Stimulated activated CD8-positive, alpha-beta memory T cell treated with anti-CD3 and anti-CD28 coated beads, Interleukin-2, amount 100 ng/mL, for 1 hour (primary cell): ENCODE measurements around the gene C5AR2.
"Not testable (repeated sequence)": the region's sequence is repeated elsewhere in the genome, so short reads cannot be mapped to it uniquely, and the experiment has no call there.

ENCODE experiments used
- DNase-seq, 2 donors: peaks; one replicate each; pipeline ENCODE4 v3.0.0-alpha.2; 2020; ENCODE audit warnings: low read depth in 2 of 2

The C5AR2 gene

GRCh38 chr19:47331931-47332547, at the start of gene C5AR2:
Gene C5AR2, plus strand, starts transcription at chr19:47332175. Its CDS starts 8,625 bp downstream, at chr19:47340800.
- DNase-seq = no peak

GRCh38 chr19:47283405-47284059, 48.4 kb upstream of the C5AR2 start:
- no peak for DNase-seq

- DNase-seq = no peak
Measured at GRCh38 chr19:47284324-47284899, 47.6 kb upstream of the C5AR2 start.

GRCh38 chr19:47296036-47296435, 35.9 kb upstream of the C5AR2 start:
- peak; percentile 44 to 63 for DNase-seq

- not testable (repeated sequence) for DNase-seq
Measured at GRCh38 chr19:47300867-47301266, 31.1 kb upstream of the C5AR2 start.

GRCh38 chr19:47302249-47302648, 29.7 kb upstream of the C5AR2 start:
- no peak for DNase-seq

GRCh38 chr19:47303966-47304365, 28.0 kb upstream of the C5AR2 start:
- DNase-seq = no peak

- peak; percentile 19 to 43 for DNase-seq
Measured at GRCh38 chr19:47305309-47305751, 26.6 kb upstream of the C5AR2 start.

GRCh38 chr19:47306303-47306702, 25.7 kb upstream of the C5AR2 start:
- DNase-seq = no peak

- DNase-seq = no peak
Measured at GRCh38 chr19:47309038-47309437, 22.9 kb upstream of the C5AR2 start.

- DNase-seq = no peak
Measured at GRCh38 chr19:47309608-47310007, 22.4 kb upstream of the C5AR2 start, which contains the start of gene C5AR1. Gene C5AR1, plus strand, starts transcription at chr19:47309861. Its CDS starts 35 bp downstream, at chr19:47309896.

GRCh38 chr19:47310323-47310722, 21.7 kb upstream of the C5AR2 start:
- no peak for DNase-seq

GRCh38 chr19:47310819-47311218, 21.2 kb upstream of the C5AR2 start:
- no peak for DNase-seq

GRCh38 chr19:47312366-47313006, 19.5 kb upstream of the C5AR2 start:
- DNase-seq = no peak

GRCh38 chr19:47313754-47314295, 18.1 kb upstream of the C5AR2 start:
- no peak for DNase-seq

- no peak for DNase-seq
Measured at GRCh38 chr19:47315125-47315821, 16.7 kb upstream of the C5AR2 start.

GRCh38 chr19:47316513-47316912, 15.5 kb upstream of the C5AR2 start:
- DNase-seq = no peak

GRCh38 chr19:47319923-47320871, 11.8 kb upstream of the C5AR2 start:
- no peak for DNase-seq

- DNase-seq = no peak
Measured at GRCh38 chr19:47321630-47322029, 10.3 kb upstream of the C5AR2 start.

GRCh38 chr19:47322058-47322457, 9.9 kb upstream of the C5AR2 start:
- no peak for DNase-seq
